KOPT-K1 (cell line): ENCODE measurements around the gene RBFOX1.

ENCODE experiments used
- H3K27ac ChIP-seq: fragments of 200-600 bp; sonication (generic); 2 replicates; pipeline ENCODE4 v1.5.1; 2016; ENCODE audit warnings: antibody characterized with exemption, mild to moderate bottlenecking, low read depth, low read length; ENCODE audit not compliant: poor library complexity, severe bottlenecking
- H3K36me3 ChIP-seq: fragments of 200-600 bp; sonication (generic); 2 replicates; pipeline ENCODE4 v1.5.1; 2017; ENCODE audit warnings: antibody characterized with exemption, mild to moderate bottlenecking, low read length, moderate library complexity; ENCODE audit not compliant: insufficient read depth
- H3K9me3 ChIP-seq: fragments of 200-600 bp; sonication (generic); 2 replicates; pipeline ENCODE4 v1.5.1; 2017; ENCODE audit warnings: antibody characterized with exemption, low read length, mild to moderate bottlenecking; ENCODE audit not compliant: insufficient read depth, poor library complexity, severe bottlenecking

Gene RBFOX1

GRCh38 chr16:7404217-7404616 is 71.6 kb downstream of the RBFOX1 start:
- H3K9me3 ChIP-seq: no peaks in the 10 kb centered on the region
- H3K27ac ChIP-seq: no peak overlapping the region
- H3K36me3 ChIP-seq: no peaks in the 10 kb centered on the region

- no peak overlapping the region for H3K27ac ChIP-seq
- no peaks in the 10 kb centered on the region for H3K9me3 ChIP-seq
- H3K36me3 ChIP-seq: no peaks in the 10 kb centered on the region
These were observed 72.5 kb downstream of the RBFOX1 start for GRCh38 chr16:7405166-7405565.

GRCh38 chr16:7408700-7409365 is 76.2 kb downstream of the RBFOX1 start:
- Histone ChIP-seq H3K9me3 (no peaks in the 10 kb centered on the region), H3K27ac (no peak overlapping the region), H3K36me3 (no peaks in the 10 kb centered on the region)

GRCh38 chr16:7419441-7419840 is 86.8 kb downstream of the RBFOX1 start:
- Histone ChIP-seq H3K36me3 (no peaks in the 10 kb centered on the region), H3K9me3 (no peaks in the 10 kb centered on the region), H3K27ac (no peak overlapping the region)

GRCh38 chr16:7420079-7420478 is 87.4 kb downstream of the RBFOX1 start:
- Histone ChIP-seq H3K36me3 (no peaks in the 10 kb centered on the region), H3K9me3 (no peaks in the 10 kb centered on the region), H3K27ac (no peak overlapping the region)

GRCh38 chr16:7420843-7421242 is 88.2 kb downstream of the RBFOX1 start:
- H3K9me3 ChIP-seq: no peaks in the 10 kb centered on the region
- H3K36me3 ChIP-seq: no peaks in the 10 kb centered on the region

GRCh38 chr16:7421578-7421977 is 88.9 kb downstream of the RBFOX1 start:
- Histone ChIP-seq H3K9me3 (no peaks in the 10 kb centered on the region), H3K36me3 (no peaks in the 10 kb centered on the region), H3K27ac (no peak overlapping the region)

More at GRCh38 chr16:7420843-7421242, 88.2 kb downstream of the RBFOX1 start:
- no peak overlapping the region for H3K27ac ChIP-seq

GRCh38 chr16:7422036-7422888 is 89.6 kb downstream of the RBFOX1 start:
- Histone ChIP-seq H3K9me3 (no peaks in the 10 kb centered on the region), H3K36me3 (no peaks in the 10 kb centered on the region)

GRCh38 chr16:7423434-7424044 is 90.9 kb downstream of the RBFOX1 start:
- no peaks in the 10 kb centered on the region for H3K9me3 ChIP-seq
- no peak overlapping the region for H3K27ac ChIP-seq
- H3K36me3 ChIP-seq: no peaks in the 10 kb centered on the region

More at GRCh38 chr16:7422036-7422888, 89.6 kb downstream of the RBFOX1 start:
- H3K27ac ChIP-seq: no peak overlapping the region

GRCh38 chr16:7426161-7426560 is 93.5 kb downstream of the RBFOX1 start:
- Histone ChIP-seq H3K9me3 (no peaks in the 10 kb centered on the region), H3K27ac (no peak overlapping the region), H3K36me3 (no peaks in the 10 kb centered on the region)

GRCh38 chr16:7431723-7432122 is 99.1 kb downstream of the RBFOX1 start:
- Histone ChIP-seq H3K36me3 (no peaks in the 10 kb centered on the region), H3K27ac (no peak overlapping the region), H3K9me3 (no peaks in the 10 kb centered on the region)

GRCh38 chr16:7436306-7436705 is 103.7 kb downstream of the RBFOX1 start:
- H3K9me3 ChIP-seq: no peaks in the 10 kb centered on the region
- no peaks in the 10 kb centered on the region for H3K36me3 ChIP-seq
- no peak overlapping the region for H3K27ac ChIP-seq

GRCh38 chr16:7437135-7437804 is 104.6 kb downstream of the RBFOX1 start:
- Histone ChIP-seq H3K27ac (no peak overlapping the region), H3K36me3 (no peaks in the 10 kb centered on the region), H3K9me3 (no peaks in the 10 kb centered on the region)

GRCh38 chr16:7437843-7438242 is 105.2 kb downstream of the RBFOX1 start:
- H3K9me3 ChIP-seq: no peaks in the 10 kb centered on the region
- no peak overlapping the region for H3K27ac ChIP-seq
- H3K36me3 ChIP-seq: no peaks in the 10 kb centered on the region

- H3K9me3 ChIP-seq: no peaks in the 10 kb centered on the region
- no peaks in the 10 kb centered on the region for H3K36me3 ChIP-seq
- H3K27ac ChIP-seq: no peak overlapping the region
These were observed 106.0 kb downstream of the RBFOX1 start for GRCh38 chr16:7438601-7439000.
